Activated CD8-positive, alpha-beta memory T cell treated with anti-CD3 and anti-CD28 coated beads for 4 hours (primary cell): Measurements from ENCODE around the gene SH3PXD2A.

Experiments
- DNase-seq, 2 donors: peaks; one replicate each; pipeline ENCODE4 v3.0.0-alpha.2; 2020; ENCODE audit warnings: low read depth in 2 of 2

SH3PXD2A gene

DNA sequence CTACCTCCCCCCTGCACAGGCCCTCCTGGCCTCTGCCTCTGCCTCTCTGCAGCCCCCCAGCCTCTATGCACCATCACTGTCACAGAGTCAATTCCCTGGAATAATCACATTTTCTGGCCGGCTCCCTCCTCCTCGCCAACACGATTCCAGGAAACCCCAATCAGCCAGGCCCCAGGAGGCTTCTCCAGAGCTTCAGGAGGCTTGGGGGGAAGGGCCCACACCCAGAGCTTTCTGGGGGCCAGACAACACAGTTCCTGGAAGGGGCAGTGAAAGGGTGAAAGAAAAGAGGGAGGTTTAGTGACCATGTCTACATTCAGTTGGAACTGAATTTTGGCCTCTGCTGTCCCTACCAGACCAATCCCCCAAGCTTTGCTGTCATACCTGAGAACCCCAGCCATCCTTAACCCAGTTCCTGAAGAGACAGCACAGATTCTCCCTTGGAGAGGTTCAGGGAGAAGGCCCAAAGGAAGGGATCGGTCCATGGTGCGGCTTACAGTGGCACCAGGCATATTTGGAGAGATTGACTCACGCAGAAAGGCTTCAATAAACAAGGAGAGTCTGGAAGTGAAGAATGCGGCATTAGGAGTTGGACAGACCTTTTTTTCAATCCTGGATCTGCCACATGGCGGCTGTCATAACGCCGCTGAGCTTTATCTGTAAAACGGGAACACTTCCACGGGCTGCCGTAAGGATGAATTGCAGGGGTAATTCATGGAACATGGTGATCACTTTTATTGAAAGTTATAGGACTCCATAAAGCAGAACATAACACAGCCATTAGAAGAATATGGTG, 272.8 kb downstream of the SH3PXD2A start:
- no peak for DNase-seq

DNA sequence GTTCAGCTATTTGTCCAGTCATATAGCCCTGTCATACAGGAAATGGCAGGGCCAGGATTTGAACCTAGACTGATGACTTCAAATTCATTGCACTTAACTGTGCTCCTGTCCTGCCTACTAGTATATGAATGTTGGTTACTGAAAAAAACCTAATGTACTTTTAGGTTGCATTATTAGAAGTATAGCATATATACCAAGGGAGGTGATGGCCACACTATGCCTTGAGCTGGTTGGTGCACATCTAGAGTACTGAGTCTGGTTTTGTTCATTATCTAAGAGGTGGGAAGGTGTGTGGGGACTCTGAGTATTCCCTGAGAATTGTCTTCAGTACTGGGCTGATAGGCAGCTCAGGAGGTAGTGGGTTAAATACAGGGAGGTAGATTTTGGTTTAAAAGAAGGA, 273.9 kb downstream of the SH3PXD2A start:
- DNase-seq = no peak

DNA sequence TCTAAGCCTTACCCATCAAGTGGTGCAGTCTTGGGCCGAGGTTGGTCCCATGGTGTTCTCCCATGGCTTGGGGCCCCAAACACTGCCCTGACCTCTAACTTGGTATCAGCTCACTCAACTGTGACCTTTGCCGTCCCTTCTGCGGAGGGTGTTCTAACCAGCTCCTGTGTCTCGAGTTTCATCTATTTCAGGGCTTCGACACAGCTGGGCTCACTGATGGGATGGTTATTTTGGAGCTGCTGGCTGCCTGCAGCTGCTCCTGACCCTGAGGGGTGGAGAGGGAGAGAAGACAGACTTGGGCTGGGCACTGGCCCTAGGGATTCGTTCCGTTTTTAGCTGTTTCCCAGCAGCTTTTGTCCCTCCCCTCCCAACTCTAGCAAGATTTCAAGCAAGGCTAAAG, 274.9 kb downstream of the SH3PXD2A start:
- no peak for DNase-seq

DNA sequence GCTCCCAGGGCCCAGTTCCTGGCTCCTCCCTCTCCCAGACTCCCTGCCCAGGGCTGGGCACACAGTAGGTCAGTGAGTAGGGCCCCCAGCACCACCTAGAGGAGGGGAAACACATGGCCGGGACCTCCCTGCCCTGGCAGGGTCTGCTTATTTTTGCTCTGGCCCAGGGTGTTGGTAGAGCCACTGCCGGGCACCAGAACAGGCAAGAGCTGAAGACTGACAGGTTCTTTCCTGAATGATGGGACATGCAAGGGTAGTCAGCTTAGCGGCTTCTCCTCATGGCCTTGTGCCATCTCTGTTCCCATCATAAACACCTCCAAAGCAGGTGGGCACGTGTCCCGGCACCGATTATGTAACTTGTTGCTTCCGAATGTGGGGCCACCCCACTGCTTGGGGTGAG, 275.4 kb downstream of the SH3PXD2A start:
- no peak for DNase-seq

DNA sequence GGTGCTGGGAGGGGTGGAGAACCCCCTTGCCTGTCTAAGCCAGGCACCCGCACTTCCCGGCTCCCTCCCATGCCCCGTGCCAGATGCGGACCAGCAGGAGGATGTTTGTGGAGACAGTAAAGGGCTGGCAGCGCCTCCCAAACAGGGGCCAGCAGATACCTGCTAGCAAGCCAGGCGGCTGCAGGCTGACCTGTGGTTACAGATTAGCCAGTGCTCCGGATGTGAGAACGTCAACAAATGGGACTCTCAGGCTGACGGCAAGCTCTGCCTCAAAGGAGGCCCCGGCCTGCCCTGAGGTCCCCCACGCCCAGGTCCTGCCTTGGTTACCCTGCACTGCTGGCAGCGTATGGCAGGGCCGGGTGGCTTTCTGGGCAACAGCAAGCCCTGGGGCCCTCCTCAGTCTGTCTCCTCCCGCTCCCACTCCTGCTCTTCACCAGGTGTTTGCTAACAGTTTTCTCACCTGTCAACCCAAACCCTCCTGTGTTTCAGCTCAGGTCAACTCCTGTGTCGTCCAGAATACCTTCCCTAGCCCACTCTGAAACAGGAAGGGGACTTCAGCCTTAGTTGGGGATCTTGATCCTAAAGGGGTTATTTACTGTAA, 276.5 kb downstream of the SH3PXD2A start:
- DNase-seq = no peak

DNA sequence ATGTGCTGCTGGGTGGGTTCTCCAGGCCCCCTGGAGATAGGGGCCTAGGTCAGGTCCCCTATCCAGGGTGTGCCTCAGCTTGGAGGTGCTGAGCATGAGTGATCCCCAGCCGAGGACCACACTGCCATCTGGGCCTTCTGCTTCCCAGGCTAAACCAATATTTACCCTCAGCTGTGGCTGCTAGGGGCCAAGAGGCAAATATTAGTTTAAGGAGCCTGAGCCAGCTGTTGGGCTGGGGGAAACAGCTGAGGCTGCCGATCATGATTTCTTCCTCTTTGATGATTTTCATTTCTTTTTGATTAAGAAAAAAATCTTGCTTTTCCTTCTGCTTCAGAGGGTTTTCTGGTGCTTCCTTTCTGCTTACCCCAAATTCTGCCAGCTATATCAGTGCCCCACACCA, 278.5 kb downstream of the SH3PXD2A start:
- no peak for DNase-seq

DNA sequence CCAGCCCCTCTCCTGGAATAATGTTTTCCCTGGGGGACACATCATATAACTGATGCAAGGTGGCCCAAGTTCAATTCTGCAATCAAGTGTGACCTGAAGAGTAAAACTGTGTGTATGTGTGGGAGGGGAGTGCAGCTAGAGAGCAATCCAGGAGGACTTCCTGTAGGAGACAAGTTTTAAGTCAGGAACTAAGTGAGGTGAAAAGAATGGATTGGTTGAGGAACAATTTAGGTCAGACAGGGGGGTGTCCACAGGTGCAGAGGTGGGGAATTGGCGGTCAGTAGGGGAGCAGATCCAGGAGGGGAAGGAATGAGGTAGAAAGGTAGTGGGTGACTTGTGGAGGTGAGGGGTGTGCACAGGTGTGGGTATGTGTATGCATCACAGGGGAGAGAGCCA, 279.3 kb downstream of the SH3PXD2A start:
- DNase-seq = no peak

DNA sequence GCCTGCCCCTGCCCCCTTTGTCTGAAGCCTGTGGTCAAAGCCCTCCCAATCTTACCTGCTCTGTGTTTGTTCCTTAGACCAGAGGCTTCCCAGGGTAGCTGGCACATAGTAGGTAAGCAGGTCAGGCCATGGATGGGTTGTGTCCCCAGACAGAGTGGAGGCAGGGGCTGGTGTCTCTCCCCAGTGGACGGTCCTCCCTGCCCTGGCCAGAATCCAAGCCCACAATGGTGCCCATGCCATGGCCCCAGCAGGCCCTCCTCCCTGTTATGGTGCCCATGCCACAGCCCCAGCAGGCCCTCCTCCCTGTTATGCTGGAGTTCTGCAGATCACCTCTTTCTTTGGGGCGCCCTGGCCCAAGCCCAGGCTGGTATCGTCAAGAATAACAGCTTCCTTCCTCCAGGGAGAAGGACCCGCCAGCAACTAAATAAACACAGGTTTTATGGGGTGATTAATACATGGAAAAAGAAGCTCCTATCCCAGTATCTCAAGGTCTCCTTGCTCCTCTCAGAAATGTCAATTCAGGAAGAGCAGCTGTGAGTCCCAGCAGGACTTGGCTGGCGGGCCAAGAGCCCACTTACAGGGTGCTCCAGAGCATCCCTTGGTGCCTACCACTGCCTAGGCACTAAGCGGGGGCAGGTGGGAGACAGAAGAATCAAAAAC, 279.8 kb downstream of the SH3PXD2A start:
- no peak for DNase-seq

DNA sequence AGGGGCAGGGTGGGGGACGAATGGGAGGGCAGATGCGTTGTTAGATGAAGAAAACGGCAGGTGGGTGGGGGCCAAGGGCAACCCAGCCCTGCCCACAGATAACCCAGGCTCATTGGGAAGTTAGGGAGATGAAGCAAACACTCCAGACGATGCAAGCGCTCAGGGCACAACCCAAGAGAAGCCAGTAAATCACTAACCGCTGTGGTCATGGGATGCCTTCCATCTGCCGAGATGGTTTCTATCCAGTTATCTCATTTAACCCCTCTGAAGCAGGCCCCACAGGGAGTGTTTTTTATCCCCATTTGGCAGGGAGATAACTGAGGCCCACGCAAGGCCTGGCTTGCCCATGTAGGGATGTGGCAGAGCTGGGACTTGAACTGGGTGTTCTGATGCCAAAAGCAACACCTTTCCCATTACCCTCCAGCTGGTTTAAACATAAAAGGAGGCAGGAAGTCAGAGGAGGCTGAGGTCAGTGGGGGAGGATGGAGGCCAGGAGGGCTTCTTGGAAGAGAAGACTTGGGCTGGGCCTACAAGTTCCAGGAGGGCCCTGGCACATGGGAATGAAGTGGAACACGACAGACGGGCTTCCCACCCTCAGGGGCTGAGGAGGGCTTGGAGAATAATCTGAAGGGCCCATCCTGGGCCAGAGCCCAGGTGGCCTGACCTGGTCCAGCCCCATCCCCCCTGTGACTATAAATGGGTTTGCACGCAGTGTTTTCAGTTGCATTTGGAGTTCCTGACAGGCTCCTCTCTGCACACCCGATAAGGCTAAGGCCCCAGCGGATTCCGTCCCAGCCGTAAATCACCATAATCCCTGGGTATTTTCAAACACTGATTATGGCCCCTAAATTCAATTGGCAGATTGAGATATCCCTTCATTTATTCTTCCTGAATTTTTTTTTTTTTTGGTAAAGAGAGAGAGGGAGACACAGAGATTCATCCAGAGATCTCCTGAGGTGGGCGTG, 281.0 kb downstream of the SH3PXD2A start:
- DNase-seq = no peak

DNA sequence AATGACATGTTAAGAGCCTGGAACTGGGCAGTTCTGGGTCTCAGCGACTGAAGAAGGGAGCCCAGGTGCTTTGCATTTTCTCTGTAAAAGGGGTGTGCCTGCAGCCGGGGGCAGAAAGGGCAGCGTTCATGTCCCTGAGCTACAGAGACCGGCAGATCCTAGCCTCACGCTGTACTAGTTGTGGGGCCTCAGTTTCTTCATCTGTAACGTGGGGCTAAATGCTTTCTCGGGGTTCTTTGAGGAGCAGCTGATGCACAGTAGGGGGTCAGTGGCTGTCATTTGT, 282.2 kb downstream of the SH3PXD2A start:
- DNase-seq = no peak

DNA sequence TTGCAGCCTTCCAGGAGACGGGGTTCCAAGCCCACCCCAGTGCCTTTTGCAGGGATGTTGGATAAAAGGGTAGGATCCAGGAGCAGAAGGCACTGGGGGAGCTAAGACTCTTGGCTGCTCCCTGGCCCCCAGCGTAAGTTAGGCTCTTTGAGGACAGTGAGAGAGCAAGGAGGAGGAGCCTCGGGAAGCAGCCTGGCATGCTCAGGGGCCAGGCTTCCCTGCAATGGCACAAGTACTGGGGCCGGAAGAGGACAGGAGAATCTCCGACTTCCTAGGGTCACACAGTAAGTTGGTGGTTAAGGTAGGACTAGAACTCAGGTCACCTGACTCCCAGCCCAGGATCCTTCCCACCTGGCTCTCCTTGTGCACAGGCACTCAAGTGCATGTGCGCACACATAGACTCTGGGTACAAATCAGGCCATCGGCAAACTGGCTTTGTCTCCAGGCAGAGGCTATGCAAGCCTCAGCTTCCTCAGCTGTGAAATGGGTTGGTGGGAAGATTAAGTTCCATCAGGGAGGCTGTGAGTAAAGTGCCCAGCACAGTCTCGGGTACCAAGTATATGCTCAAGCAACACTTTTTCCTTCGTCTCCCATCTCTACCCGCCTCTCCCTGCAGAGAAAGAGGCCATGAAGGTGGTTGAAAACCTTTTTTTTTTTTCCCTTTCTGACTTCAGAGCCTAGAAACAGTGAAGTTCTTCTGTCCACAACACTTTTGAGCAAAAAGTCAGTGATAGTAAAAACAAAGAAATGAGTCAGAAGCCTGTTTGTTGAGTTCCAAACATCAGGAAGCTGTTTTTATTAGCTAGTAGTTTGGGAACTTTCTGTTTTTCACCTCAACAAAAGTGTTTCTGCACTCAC, 282.8 kb downstream of the SH3PXD2A start:
- DNase-seq = no peak

DNA sequence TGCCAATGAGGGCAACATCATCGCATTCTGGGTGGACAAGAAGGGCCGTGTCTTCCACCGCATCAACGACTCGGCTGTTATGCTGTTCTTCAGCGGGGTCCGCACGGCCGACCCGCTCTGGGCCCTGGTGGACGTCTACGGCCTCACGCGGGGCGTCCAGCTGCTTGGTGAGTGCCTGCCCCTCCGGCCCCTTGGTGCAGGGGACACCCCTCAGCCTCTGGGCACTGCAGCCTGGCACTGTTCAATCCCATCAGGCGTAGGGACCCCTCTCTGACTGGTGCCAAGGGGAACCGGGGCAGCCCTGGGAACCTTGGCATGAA, 283.8 kb downstream of the SH3PXD2A start:
- no peak for DNase-seq

DNA sequence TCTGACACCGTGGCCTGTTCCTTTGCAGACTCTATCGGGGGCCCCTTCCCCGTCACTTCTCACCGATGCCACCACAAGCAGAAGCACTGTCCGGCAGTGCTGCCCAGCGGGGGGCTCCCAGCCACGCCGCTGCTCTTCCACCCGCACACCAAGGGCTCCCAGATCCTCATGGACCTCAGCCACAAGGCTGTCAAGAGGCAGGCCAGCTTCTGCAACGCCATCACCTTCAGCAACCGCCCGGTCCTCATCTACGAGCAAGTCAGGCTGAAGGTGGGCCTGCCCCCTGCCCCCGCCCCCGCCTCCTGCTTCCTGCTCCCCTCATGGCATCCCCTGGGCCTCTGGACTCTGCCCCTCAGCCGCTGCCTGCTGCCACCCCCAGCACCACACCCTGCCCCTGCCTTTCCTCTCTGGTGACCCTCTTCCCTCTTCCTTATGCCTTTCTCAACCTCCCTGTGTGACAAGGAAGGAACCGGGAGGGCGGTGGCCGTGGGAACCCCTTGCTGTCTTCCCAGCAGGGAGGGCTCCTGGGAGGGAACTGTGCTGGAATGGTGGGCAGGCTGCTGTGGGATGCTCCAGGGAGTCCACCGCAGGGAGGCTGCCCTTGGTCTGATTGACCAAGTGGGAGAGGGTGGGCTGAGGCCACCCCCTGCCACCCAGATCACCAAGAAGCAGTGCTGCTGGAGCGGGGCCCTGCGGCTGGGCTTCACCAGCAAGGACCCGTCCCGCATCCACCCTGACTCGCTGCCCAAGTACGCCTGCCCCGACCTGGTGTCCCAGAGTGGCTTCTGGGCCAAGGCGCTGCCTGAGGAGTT, 284.3 kb downstream of the SH3PXD2A start:
- DNase-seq = no peak

DNA sequence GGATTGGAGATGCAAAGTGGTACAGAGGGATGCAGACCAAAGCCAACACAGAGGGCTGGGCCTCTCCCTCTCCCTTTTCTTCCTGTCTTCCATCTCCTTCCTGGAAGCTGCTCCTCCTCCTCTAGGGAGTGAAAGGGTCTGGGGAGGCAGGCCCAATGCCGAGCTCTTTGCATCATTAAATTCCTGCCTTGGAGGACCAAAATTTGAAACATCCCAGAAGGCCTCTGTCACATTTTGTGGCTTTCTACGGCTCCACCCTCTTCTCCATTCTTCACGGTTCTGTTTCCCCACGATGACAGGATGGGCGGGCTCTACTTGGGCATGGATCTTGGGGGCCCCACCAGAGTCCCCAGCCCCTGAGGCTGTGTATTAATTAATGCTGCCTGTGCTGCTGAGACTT, 285.5 kb downstream of the SH3PXD2A start:
- no peak for DNase-seq

DNA sequence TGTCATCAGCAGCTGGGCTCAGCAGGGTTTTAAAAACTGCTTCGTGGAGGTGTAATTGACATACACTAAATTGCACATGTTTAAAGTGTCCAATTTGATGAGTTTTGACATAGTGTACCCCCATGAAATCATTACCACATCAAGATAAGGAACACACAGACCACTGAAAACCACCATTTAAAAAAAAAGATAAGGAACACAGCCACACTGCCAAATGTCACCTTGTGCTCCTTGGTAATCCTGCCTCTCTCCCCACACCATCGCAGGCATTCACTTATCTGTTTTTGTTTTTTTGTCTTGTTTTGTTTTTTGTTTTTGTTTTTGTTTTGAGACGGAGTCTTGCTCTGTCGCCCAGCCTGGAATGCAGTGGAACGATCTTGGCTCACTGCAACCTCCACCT, 286.9 kb downstream of the SH3PXD2A start:
- DNase-seq = no peak

DNA sequence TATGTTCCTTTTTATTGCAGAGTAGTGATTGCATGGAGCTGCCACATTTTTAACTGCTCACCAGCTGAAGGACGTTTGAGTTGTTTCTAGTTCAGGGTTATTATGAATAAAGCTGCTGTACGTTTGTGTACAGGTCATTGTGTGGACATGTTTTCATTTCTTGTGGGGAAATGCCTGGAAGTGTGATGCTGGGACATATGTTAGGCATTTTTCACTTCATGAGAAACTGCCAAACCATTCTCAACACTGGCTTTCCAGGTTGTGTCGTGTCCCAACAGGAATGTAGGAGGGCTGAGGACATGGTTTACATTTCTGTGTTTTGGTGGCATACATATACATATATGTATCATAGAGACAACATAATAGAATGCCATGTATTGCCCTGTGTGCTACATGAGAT, 288.8 kb downstream of the SH3PXD2A start:
- DNase-seq = no peak

DNA sequence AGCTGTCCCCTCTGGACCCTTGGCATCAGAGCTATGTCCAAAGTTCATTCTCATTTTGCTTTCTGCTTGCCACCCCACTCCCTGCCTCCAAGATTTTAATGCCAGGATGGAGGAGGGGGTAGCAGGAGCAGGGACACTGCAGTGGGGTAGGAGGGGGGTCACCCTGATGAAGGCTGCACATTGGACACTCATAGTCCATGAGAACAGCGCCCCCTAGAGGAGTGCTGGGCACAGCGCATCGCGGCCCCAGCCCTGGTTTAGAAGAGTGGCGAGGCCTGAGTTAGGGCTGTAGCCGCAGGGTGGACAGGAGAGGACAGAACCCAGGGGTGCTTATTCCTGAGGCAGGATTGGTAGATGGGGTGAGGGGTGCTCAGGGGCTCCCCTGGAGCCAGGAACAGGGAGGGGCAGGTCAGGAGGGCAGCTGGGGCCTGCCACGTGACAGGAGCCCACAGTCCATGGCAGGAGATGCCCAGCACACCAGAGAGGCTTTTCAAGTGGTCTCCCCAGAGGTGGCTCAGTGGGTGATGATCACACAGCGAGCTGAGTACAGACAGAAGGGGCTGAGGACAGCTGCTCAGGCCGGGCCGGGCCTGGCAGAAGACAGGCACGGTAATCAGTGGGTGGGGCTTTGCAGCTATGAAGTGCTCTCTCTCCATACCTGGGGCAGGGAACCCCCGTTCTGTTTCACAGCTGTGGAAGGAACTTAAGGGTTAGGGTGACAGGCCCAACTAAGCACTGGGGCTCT, 290.4 kb downstream of the SH3PXD2A start:
- no peak for DNase-seq

DNA sequence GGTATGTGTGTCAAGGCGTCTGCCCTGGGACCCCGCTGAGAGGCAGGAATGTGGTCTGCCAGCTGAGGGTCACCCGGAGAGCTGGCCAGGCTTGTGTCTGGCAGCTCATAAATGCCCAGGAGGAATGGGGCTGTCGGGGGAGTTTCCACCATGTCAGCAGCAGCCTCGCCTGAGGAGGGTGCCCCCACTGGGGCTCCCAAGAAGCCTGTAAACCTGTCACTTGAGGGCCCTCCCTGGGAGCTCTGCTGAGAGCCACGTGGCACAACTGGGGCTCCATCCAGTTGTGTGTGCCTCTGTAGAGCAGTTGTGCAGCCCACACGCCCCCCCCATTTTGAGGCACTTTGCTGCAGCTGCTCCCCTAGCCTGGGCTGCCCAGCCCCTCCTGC, 291.3 kb downstream of the SH3PXD2A start:
- DNase-seq = no peak

DNA sequence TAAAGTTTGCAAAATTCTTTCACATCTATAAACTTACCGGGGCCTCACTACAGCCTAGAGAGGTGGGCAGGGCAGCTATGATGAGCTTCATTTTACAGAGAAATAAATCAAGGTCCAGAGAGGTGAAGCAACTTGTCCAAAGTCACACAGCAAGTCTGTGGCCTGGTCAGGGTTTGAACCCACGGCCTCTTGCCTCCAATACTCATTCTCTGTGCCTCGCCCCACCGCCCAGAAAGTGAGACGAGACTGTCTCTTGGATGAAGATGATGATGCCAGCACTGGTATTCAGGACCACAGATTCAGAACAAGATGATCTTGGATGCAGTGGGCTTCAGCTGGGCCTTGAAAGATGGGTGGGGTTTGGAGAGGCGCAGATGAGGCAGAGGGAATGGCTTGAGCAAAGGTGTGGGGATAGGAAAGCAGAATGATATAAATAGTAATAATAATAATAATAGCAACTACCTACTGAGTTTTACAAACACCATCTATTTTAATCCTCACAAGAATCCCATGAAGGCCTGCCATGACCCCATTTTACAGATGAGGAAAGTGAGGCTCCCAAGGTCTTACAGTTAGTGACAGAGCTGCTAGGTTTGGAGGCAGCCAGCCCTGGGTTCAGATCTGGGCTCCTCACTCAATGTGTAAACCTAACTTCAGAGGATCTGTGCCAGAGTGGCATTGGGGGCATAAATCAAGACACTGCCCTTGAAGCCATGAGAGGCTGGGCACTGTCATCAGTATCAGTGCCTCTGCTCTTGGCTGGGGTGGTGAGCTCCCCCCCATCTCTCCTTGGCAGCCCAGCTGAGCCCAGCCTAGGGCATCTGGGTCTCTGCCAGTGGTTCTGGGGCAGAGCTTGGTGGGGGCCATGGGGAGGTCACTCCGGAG, 291.9 kb downstream of the SH3PXD2A start:
- DNase-seq = no peak
